GM23248 (cell line): Measurements from ENCODE around the gene PINK1. TPM values are rescaled to one million over a fixed set of nuclear protein-coding genes. Genes with fewer than 3 reads are reported as not detected.

ENCODE experiments used
- DNase-seq: peaks from one replicate; pipeline ENCODE4 v3.0.0-alpha.2; 2015
- H2AFZ ChIP-seq: fragments of 200-600 bp; sonication (generic); 2 replicates; pipeline ENCODE4 v1.6.1; 2016; ENCODE audit warnings: antibody characterized with exemption
- H3F3A ChIP-seq: fragments of 200-600 bp; sonication (generic); 2 replicates; pipeline ENCODE4 v1.6.1; 2016; ENCODE audit warnings: mild to moderate bottlenecking, antibody characterized with exemption, mixed run types; ENCODE audit not compliant: insufficient read depth
- H3K27ac ChIP-seq: fragments of 200-600 bp; sonication (generic); 2 replicates; pipeline ENCODE4 v1.5.1; 2016; ENCODE audit warnings: mild to moderate bottlenecking
- H3K27me3 ChIP-seq: fragments of 200-600 bp; sonication (generic); replicated peaks from 2 replicates; pipeline ENCODE4 v1.6.1; 2016; ENCODE audit warnings: mild to moderate bottlenecking; ENCODE audit not compliant: insufficient read depth
- H3K36me3 ChIP-seq: fragments of 200-600 bp; sonication (generic); 2 replicates; pipeline ENCODE4 v1.6.1; 2016; ENCODE audit warnings: low read depth, mild to moderate bottlenecking
- H3K4me1 ChIP-seq: fragments of 200-600 bp; sonication (generic); 2 replicates; pipeline ENCODE4 v1.6.1; 2016; ENCODE audit warnings: mild to moderate bottlenecking; ENCODE audit not compliant: insufficient read depth
- H3K4me2 ChIP-seq: fragments of 200-600 bp; sonication (generic); one replicate; pipeline ENCODE4 v1.6.1; 2016; ENCODE audit warnings: mild to moderate bottlenecking; ENCODE audit not compliant: unreplicated experiment
- H3K4me3 ChIP-seq: fragments of 200-600 bp; sonication (generic); 2 replicates; pipeline ENCODE4 v1.5.1; 2016; ENCODE audit warnings: mild to moderate bottlenecking
- H3K79me2 ChIP-seq: fragments of 200-600 bp; sonication (generic); 2 replicates; pipeline ENCODE4 v1.6.1; 2016; ENCODE audit warnings: mild to moderate bottlenecking; ENCODE audit not compliant: insufficient read depth
- H3K9ac ChIP-seq: fragments of 200-600 bp; sonication (generic); 2 replicates; pipeline ENCODE4 v1.6.1; 2016; ENCODE audit warnings: mild to moderate bottlenecking
- H3K9me2 ChIP-seq: fragments of 200-600 bp; sonication (generic); 2 replicates; pipeline ENCODE4 v1.6.1; 2016; ENCODE audit warnings: mixed run types, mild to moderate bottlenecking, moderate library complexity; ENCODE audit not compliant: insufficient read depth
- H3K9me3 ChIP-seq: fragments of 200-600 bp; sonication (generic); one replicate; pipeline ENCODE4 v1.6.1; 2017; ENCODE audit warnings: low read depth
- H4K20me1 ChIP-seq: fragments of 200-600 bp; sonication (generic); 2 replicates; pipeline ENCODE4 v1.6.0; 2016; ENCODE audit not compliant: insufficient read depth
- EZH2 ChIP-seq: fragments of 200-600 bp; sonication (generic); IDR thresholded peaks from 2 replicates; pipeline ENCODE4 v1.6.1; 2018; ENCODE audit warnings: antibody characterized with exemption, mild to moderate bottlenecking; ENCODE audit not compliant: insufficient read depth, poor library complexity, severe bottlenecking
- EZH2phosphoT487 ChIP-seq: fragments of 200-600 bp; sonication (generic); IDR thresholded peaks from 2 replicates; pipeline ENCODE4 v1.6.1; 2018; ENCODE audit warnings: antibody characterized with exemption, moderate library complexity, mild to moderate bottlenecking, low read depth; ENCODE audit not compliant: insufficient read depth
- WGBS, 2 experiments: methylation state at CpG; one replicate each; pipeline ENCODE4 v1.1.6; 2015 to 2017; ENCODE audit warnings: low lambda C conversion rate in 2 of 2, low coverage in 1 of 2; ENCODE audit errors: missing lambda C conversion rate in 2 of 2; 5-methylcytosine and 5-hydroxymethylcytosine counted together
- in situ Hi-C: fragments of 300-500 bp; cut with MboI; formaldehyde crosslinking; loops from 2 replicates; pipeline ENCODE4 v1.15.0; 2020
- polyA plus RNA-seq: library from polyadenylated mRNA; unstranded; fragments of >200 nt; fragmentation: Nextera tagmentation; extraction: Ambion mirVana; gene quantifications from 2 replicates; pipeline ENCODE4 v1.2.1, GENCODE V29; 2016
- total RNA-seq: library from RNA; depleted of rRNA; stranded (reverse); fragments of >200 nt; shearing (Covaris generic); gene quantifications from 2 replicates; pipeline ENCODE4 v1.2.3, GENCODE V29; 2014

PINK1 gene
- total and polyA plus RNA-seq, 2 experiments from 2014 or later, result 102 to 151 TPM

DNA sequence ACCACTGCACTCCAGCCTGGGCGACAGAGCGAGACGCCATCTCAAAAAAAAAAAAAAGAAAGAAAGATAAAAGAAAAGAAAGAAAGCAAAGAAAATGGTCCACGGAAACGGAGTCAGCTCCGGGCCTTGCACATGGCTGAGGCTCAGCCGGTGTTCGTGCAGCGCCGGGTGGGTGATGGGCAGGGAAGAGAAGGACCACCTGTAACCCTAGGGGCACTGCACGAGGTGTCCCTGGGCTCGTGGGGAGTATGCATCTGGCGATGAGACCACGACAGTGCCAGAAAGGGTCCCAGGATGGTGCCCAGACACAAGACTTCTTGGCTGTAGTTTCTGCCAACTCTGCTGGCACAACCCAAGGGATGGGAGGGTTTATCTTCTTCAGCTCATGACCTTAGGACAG is 38.5 kb upstream of the PINK1 start:
- 89 to 91% methylated on average over 11 to 14 of the region's 14 CpGs for WGBS, 2 experiments
- no peak overlapping the region for H2AFZ ChIP-seq
- no peak for DNase-seq
- TF ChIP-seq EZH2phosphoT487 (no peak), EZH2 (no peak)
- no peaks in the 10 kb centered on the region for H4K20me1 ChIP-seq
- no peak overlapping the region for H3K4me3 ChIP-seq
- in situ Hi-C loops, result no loop called here
- no peaks in the 10 kb centered on the region for H3K79me2 ChIP-seq
- H3K9me3 ChIP-seq, result no peaks in the 10 kb centered on the region
- H3F3A ChIP-seq, result no peaks in the 10 kb centered on the region; the same call in 1 of the 2 replicates
- H3K4me1 ChIP-seq, result peaks cover 11% of the 10 kb centered on the region
- no peaks in the 10 kb centered on the region for H3K9me2 ChIP-seq
- H3K4me2 ChIP-seq, result no peak overlapping the region
- no peak overlapping the region for H3K9ac ChIP-seq
- H3K27me3 ChIP-seq, result no peaks in the 10 kb centered on the region
- no peaks in the 10 kb centered on the region for H3K36me3 ChIP-seq
- H3K27ac ChIP-seq, result no peak overlapping the region

DNA sequence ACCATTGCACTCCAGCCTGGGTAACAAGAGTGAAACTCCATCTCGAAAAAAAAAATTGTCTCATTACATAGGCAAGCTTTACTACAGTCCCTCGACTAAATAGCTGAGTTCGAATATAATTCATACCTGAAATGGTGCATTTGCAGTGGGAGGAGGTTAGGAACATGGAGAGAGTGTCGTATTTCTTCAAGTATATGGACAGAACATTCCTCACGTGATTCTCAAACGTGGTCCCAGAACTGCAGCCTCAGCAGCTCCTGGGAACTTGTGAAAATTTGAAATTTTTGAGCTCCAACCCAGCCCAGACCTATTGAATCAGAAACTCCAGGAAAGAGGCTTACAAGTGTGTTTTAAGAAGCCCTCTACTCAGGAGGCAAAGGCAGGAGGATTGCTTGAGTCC is 37.2 kb upstream of the PINK1 start:
- Histone ChIP-seq H2AFZ (no peak overlapping the region), H3K79me2 (no peaks in the 10 kb centered on the region), H3K36me3 (no peaks in the 10 kb centered on the region), H3K4me3 (no peak overlapping the region), H3K4me1 (peaks cover 6% of the 10 kb centered on the region), H3K27ac (no peak overlapping the region), H3K9me3 (no peaks in the 10 kb centered on the region), H4K20me1 (no peaks in the 10 kb centered on the region), H3K4me2 (no peak overlapping the region), H3F3A (peaks cover 3% of the 10 kb centered on the region; the same call in 1 of the 2 replicates), H3K9me2 (no peaks in the 10 kb centered on the region), H3K9ac (no peak overlapping the region), H3K27me3 (no peaks in the 10 kb centered on the region)
- in situ Hi-C loops, result no loop called here
- DNase-seq, result no peak
- 56 to 66% methylated on average over 6 of the region's 6 CpGs for WGBS, 2 experiments
- TF ChIP-seq EZH2 (no peak), EZH2phosphoT487 (no peak)

DNA sequence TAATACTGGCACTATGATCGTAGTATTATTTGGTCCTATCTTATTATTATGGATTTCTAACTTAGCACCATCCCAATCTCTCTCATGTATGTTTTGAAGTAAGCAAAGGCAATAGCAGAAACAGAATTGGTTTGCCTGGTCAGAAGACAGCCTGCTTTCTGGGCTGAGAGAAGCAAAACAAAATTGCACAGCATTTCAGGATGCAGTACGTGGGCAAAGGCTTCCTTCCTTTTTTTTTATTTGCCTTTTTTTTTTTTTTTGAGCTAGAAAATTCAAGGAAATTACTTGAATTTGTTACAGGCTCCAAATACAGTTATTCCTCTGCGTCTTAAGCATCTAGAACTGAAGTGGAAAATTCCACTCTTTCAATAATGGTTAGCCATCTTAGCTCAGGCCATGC is 35.6 kb upstream of the PINK1 start:
- DNase-seq, result no peak
- in situ Hi-C loops, result no loop called here
- H3K36me3 ChIP-seq, result no peaks in the 10 kb centered on the region
- 96 to 100% methylated on average over 3 of the region's 3 CpGs for WGBS, 2 experiments
- no peaks in the 10 kb centered on the region for H4K20me1 ChIP-seq
- H3K27ac ChIP-seq, result no peak overlapping the region
- H3K4me2 ChIP-seq, result no peak overlapping the region
- H3K9me3 ChIP-seq, result no peaks in the 10 kb centered on the region
- no peaks in the 10 kb centered on the region for H3K79me2 ChIP-seq
- peaks cover 14% of the 10 kb centered on the region for H3F3A ChIP-seq
- H3K9ac ChIP-seq, result no peak overlapping the region
- H3K4me3 ChIP-seq, result no peak overlapping the region
- TF ChIP-seq EZH2 (no peak), EZH2phosphoT487 (no peak)
- no peaks in the 10 kb centered on the region for H3K9me2 ChIP-seq
- H3K27me3 ChIP-seq, result no peaks in the 10 kb centered on the region
- peaks cover 20% of the 10 kb centered on the region for H3K4me1 ChIP-seq
- no peak overlapping the region for H2AFZ ChIP-seq

- WGBS, 2 experiments, result 96% methylated on average over 5 of the region's 5 CpGs
- no peak for DNase-seq
- H3K4me1 ChIP-seq, result peaks cover 43% of the 10 kb centered on the region
- no peaks in the 10 kb centered on the region for H3K36me3 ChIP-seq
- H3K27ac ChIP-seq, result no peak overlapping the region
- no peaks in the 10 kb centered on the region for H3K27me3 ChIP-seq
- in situ Hi-C loops, result no loop called here
- no peaks in the 10 kb centered on the region for H3K9me2 ChIP-seq
- H3K79me2 ChIP-seq, result no peaks in the 10 kb centered on the region
- H3F3A ChIP-seq, result peaks cover 28% of the 10 kb centered on the region
- TF ChIP-seq EZH2, result no peak
- no peak overlapping the region for H2AFZ ChIP-seq
- no peaks in the 10 kb centered on the region for H3K9me3 ChIP-seq
- no peak overlapping the region for H3K4me3 ChIP-seq
- no peak overlapping the region for H3K4me2 ChIP-seq
- H4K20me1 ChIP-seq, result no peaks in the 10 kb centered on the region
- no peak overlapping the region for H3K9ac ChIP-seq
Measured at GRCh38 chr1:20600156-20600555, 33.1 kb upstream of the PINK1 start.

GRCh38 chr1:20601129-20601825 is 32.0 kb upstream of the PINK1 start:
- WGBS, 2 experiments, result 65 to 67% methylated on average over 5 of the region's 5 CpGs
- in situ Hi-C loops, result no loop called here
- Histone ChIP-seq H3K9ac (no peak overlapping the region), H4K20me1 (no peaks in the 10 kb centered on the region), H3K27me3 (no peaks in the 10 kb centered on the region), H2AFZ (no peak overlapping the region), H3K9me2 (no peaks in the 10 kb centered on the region), H3K4me1 (peaks cover 43% of the 10 kb centered on the region), H3K36me3 (no peaks in the 10 kb centered on the region), H3K27ac (peak overlapping the region; percentile 34; the same call in 1 of the 2 replicates), H3K9me3 (no peaks in the 10 kb centered on the region), H3K79me2 (no peaks in the 10 kb centered on the region), H3K4me2 (no peak overlapping the region), H3K4me3 (no peak overlapping the region), H3F3A (peaks cover 28% of the 10 kb centered on the region)
- TF ChIP-seq EZH2 (no peak), EZH2phosphoT487 (no peak)
- peak; percentile 51 for DNase-seq
